ENCODE data around the gene PDIA4. TPM values are rescaled to one million over a fixed set of nuclear protein-coding genes. Genes with fewer than 3 reads are reported as not detected.

PDIA4 gene
- total and polyA plus RNA-seq, 8 donors = 35.6 to 185 (median 71.6) TPM

GRCh38 chr7:148994576-148994975 is 33.7 kb downstream of the PDIA4 start:
- H3K4me1 ChIP-seq = no peaks in the 10 kb centered on the region
- H3K27ac ChIP-seq = no peak overlapping the region
- no peak overlapping the region for H3K4me3 ChIP-seq
- no peaks in the 10 kb centered on the region for H3K9me3 ChIP-seq
- H3K27me3 ChIP-seq = no peaks in the 10 kb centered on the region
- FAIRE-seq (no peak), ATAC-seq (no peak), DNase-seq (peak in 1 of 6 donors; percentile 20)
- intact Hi-C loops (cut with DNase I) = no loop called here
- TF ChIP-seq, protein P1, sequence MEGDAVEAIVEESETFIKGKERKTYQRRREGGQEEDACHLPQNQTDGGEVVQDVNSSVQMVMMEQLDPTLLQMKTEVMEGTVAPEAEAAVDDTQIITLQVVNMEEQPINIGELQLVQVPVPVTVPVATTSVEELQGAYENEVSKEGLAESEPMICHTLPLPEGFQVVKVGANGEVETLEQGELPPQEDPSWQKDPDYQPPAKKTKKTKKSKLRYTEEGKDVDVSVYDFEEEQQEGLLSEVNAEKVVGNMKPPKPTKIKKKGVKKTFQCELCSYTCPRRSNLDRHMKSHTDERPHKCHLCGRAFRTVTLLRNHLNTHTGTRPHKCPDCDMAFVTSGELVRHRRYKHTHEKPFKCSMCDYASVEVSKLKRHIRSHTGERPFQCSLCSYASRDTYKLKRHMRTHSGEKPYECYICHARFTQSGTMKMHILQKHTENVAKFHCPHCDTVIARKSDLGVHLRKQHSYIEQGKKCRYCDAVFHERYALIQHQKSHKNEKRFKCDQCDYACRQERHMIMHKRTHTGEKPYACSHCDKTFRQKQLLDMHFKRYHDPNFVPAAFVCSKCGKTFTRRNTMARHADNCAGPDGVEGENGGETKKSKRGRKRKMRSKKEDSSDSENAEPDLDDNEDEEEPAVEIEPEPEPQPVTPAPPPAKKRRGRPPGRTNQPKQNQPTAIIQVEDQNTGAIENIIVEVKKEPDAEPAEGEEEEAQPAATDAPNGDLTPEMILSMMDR (IDR thresholded peaks at IDR 0.05) = no peak
- 61 to 62% methylated on average over 3 of the region's 3 CpGs for WGBS, 2 donors
- H3K36me3 ChIP-seq = no peaks in the 10 kb centered on the region

DNA sequence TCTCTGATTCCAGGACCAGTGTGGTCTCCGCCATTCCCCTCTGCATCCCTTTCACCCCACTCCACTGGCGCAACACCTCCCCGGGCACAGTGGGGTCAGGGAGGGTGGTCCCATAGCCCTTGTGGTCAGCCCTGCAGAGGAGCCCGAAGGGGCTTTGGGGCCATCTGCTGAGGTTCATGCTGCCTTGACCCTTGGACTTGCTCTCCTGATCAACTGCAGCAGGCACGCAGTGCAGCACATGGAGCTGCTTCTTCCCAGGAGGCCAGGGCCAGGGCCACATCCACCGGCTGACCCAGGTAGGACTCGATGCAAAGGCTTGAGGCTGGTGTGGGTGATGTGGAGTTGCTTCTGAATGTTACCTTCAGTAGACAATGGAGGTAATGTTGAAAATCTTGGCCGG is 35.1 kb downstream of the PDIA4 start:
- no peak for ATAC-seq
- Histone ChIP-seq H3K36me3 (no peaks in the 10 kb centered on the region), H3K27ac (no peak overlapping the region), H3K9me3 (no peaks in the 10 kb centered on the region), H3K27me3 (no peaks in the 10 kb centered on the region), H3K4me1 (peaks cover 0 to 3% (median 0%) of the 10 kb centered on the region in 3 donors), H3K4me3 (no peak overlapping the region)
- peak in 1 of 6 donors; percentile 30 for DNase-seq
- 70 to 76% methylated on average over 8 of the region's 8 CpGs for WGBS, 2 donors
- TF ChIP-seq, protein P1 (IDR thresholded peaks at IDR 0.05) = no peak
- no peak for FAIRE-seq
- intact Hi-C loops (cut with DNase I) = no loop called here

- TF ChIP-seq, protein P1 (IDR thresholded peaks at IDR 0.05) = no peak
- H3K27me3 ChIP-seq = no peaks in the 10 kb centered on the region
- intact Hi-C loops (cut with DNase I) = no loop called here
- no peak overlapping the region for H3K4me3 ChIP-seq
- WGBS, 2 donors = 35 to 58% methylated on average over 1 of the region's 1 CpG
- peaks cover 0 to 6% (median 0%) of the 10 kb centered on the region in 3 donors for H3K4me1 ChIP-seq
- DNase-seq (peak in 1 of 6 donors; percentile 1), ATAC-seq (no peak), FAIRE-seq (no peak)
- H3K27ac ChIP-seq = no peak overlapping the region
- no peaks in the 10 kb centered on the region for H3K9me3 ChIP-seq
- no peaks in the 10 kb centered on the region for H3K36me3 ChIP-seq
Observed at GRCh38 chr7:148991536-148991935, 36.8 kb downstream of the PDIA4 start.

DNA sequence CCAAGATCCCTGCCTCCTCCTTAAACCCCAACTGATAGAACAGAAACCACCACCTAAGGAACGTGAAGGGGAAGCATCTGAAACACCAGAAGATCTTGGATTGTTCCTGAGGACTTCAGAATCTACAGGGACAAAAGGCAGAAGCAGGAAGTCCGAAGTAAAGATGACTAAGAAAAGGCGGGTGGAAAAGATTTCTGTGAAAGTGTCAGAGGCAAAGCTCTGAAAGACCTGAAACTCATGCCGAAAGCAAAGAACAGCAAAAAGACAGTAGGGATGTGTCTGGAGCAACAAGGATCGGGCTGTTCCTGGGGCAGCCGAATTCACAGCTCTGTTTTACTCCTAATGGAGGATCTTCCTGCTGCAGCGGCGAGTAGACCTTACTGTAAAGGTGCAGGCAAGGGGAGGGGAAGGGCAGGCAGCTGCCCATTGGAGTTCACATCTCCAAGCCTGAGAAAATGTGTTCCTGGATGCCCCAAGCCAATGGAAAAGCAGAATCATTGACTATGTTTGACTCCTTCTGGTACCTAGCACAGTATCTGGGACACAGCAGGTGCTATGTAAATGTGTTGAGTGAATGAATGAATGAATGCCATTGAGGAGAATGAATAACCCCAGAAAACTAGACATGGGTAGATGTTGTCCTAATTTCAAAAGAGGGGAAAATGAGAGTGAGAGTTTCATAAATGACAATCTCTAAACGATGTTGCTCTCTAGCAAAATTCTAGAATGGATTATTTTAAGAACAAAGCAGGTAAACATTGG is 40.4 kb downstream of the PDIA4 start:
- 0 to 1% methylated on average over 9 of the region's 9 CpGs for WGBS, 2 donors
- ATAC-seq (peak; percentile 22 to 50 (median 44)), FAIRE-seq (no peak), DNase-seq (peak in 1 of 6 donors; percentile 31)
- TF ChIP-seq, protein P1 (IDR thresholded peaks at IDR 0.05) = no peak
- intact Hi-C loops (cut with DNase I) = no loop called here
- H3K4me3 ChIP-seq = peak overlapping the region; percentile 20 to 61 (median 54)
- no peaks in the 10 kb centered on the region for H3K27me3 ChIP-seq
- H3K4me1 ChIP-seq = peaks cover 0 to 6% (median 0%) of the 10 kb centered on the region in 3 donors
- H3K9me3 ChIP-seq = no peaks in the 10 kb centered on the region
- no peaks in the 10 kb centered on the region for H3K36me3 ChIP-seq
- H3K27ac ChIP-seq = peak overlapping the region; percentile 67 to 86 (median 72)

Data from pancreas (tissue), 10 donors.